Liver (tissue), 3 donors: ENCODE results near the gene EMX1.

Source experiments
- CTCF ChIP-seq: fragments of 150-350 bp; IDR thresholded peaks from 2 replicates; pipeline ENCODE4 v1.5.1; 2017; ENCODE audit warnings: improper control_type of control experiment, low read depth, low read length; ENCODE audit not compliant: missing input control
- EGR1 ChIP-seq, 2 donors: IDR thresholded peaks; 2 replicates each; pipeline ENCODE4 v1.6.1; 2016 to 2018; ENCODE audit warnings: antibody characterized with exemption in 2 of 2, low read depth in 2 of 2
- FOXA2 ChIP-seq: IDR thresholded peaks from 2 replicates; pipeline ENCODE4 v1.6.1; 2016; ENCODE audit warnings: antibody characterized with exemption
- GABPA ChIP-seq, 2 donors: IDR thresholded peaks in 1 of 2; conservative IDR thresholded peaks in 1 of 2; 2 replicates each; pipeline ENCODE4 v1.6.1; 2016; ENCODE audit warnings: antibody characterized with exemption in 2 of 2, mild to moderate bottlenecking in 1 of 2, moderate library complexity in 1 of 2
- RAD21 ChIP-seq, 2 donors: IDR thresholded peaks; 2 replicates each; pipeline ENCODE4 v1.6.1; 2016; ENCODE audit warnings: antibody characterized with exemption in 2 of 2, mild to moderate bottlenecking in 2 of 2
- RXRA ChIP-seq, 2 donors: IDR thresholded peaks; 2 replicates each; pipeline ENCODE4 v1.6.1; 2017 to 2018; ENCODE audit warnings: antibody characterized with exemption in 2 of 2, mild to moderate bottlenecking in 1 of 2
- TAF1 ChIP-seq: conservative IDR thresholded peaks from 2 replicates; pipeline ENCODE4 v1.6.1; 2016; ENCODE audit warnings: antibody characterized with exemption, mild to moderate bottlenecking
- TF ChIP-seq, protein P1 (sequence below): IDR thresholded peaks from 2 replicates; pipeline ENCODE4 v1.6.1; 2016; ENCODE audit warnings: antibody characterized with exemption
- TF ChIP-seq, protein P2 (sequence below): IDR thresholded peaks from 2 replicates; pipeline ENCODE4 v1.6.1; 2016; ENCODE audit warnings: antibody characterized with exemption
- donor health status: healthy.
- donor health status: healthy.

- TF ChIP-seq GABPA (IDR thresholded peaks at IDR 0.05 in 1 of 2, conservative IDR thresholded peaks at IDR 0.05 in 1 of 2) (no peak), CTCF (no peak), FOXA2 (no peak), RAD21 (IDR thresholded peaks at IDR 0.05) (no peak), RXRA (IDR thresholded peaks at IDR 0.05) (no peak), TAF1 (no peak), EGR1 (IDR thresholded peaks at IDR 0.05; ENCODE audit: low read depth in 2 of 2) (no peak)
- TF ChIP-seq, protein P1, sequence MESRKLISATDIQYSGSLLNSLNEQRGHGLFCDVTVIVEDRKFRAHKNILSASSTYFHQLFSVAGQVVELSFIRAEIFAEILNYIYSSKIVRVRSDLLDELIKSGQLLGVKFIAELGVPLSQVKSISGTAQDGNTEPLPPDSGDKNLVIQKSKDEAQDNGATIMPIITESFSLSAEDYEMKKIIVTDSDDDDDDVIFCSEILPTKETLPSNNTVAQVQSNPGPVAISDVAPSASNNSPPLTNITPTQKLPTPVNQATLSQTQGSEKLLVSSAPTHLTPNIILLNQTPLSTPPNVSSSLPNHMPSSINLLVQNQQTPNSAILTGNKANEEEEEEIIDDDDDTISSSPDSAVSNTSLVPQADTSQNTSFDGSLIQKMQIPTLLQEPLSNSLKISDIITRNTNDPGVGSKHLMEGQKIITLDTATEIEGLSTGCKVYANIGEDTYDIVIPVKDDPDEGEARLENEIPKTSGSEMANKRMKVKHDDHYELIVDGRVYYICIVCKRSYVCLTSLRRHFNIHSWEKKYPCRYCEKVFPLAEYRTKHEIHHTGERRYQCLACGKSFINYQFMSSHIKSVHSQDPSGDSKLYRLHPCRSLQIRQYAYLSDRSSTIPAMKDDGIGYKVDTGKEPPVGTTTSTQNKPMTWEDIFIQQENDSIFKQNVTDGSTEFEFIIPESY, result no peak
- TF ChIP-seq, protein P2, sequence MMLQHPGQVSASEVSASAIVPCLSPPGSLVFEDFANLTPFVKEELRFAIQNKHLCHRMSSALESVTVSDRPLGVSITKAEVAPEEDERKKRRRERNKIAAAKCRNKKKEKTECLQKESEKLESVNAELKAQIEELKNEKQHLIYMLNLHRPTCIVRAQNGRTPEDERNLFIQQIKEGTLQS, result no peak
Observed at GRCh38 chr2:72959554-72959953, 42.2 kb downstream of the EMX1 start.
